H9 (cell line): ENCODE results near the gene GALNT9. TPM values are rescaled to one million over a fixed set of nuclear protein-coding genes. Genes with fewer than 3 reads are reported as not detected.

ENCODE experiments used
- DNase-seq: peaks from one replicate; pipeline ENCODE4 v3.0.0-alpha.2; 2017
- H2AFZ ChIP-seq: one replicate; pipeline ENCODE4 v1.6.1; 2013; ENCODE audit warnings: mild to moderate bottlenecking, low read length, control low read depth, moderate library complexity
- H2AK5ac ChIP-seq: 2 replicates; pipeline ENCODE4 v1.6.1; 2013; ENCODE audit warnings: low read length, control low read depth, mixed read lengths; ENCODE audit not compliant: insufficient read length
- H2BK120ac ChIP-seq: one replicate; pipeline ENCODE4 v1.6.1; 2013; ENCODE audit warnings: low read depth, mild to moderate bottlenecking, low read length, control low read depth, inconsistent platforms; ENCODE audit not compliant: poor library complexity, severe bottlenecking
- H2BK12ac ChIP-seq: 2 replicates; pipeline ENCODE4 v1.6.1; 2013; ENCODE audit warnings: low read length, control low read depth, mixed read lengths, low read depth; ENCODE audit not compliant: insufficient read length
- H2BK15ac ChIP-seq: 2 replicates; pipeline ENCODE4 v1.6.1; 2013; ENCODE audit warnings: low read depth, low read length, control low read depth
- H2BK20ac ChIP-seq: one replicate; pipeline ENCODE4 v1.6.1; 2013; ENCODE audit warnings: low read depth, mild to moderate bottlenecking, low read length, control low read depth, inconsistent platforms; ENCODE audit not compliant: poor library complexity, severe bottlenecking
- H2BK5ac ChIP-seq: 2 replicates; pipeline ENCODE4 v1.6.1; 2013; ENCODE audit warnings: low read length, control low read depth, mixed read lengths; ENCODE audit not compliant: insufficient read length
- H3K14ac ChIP-seq: 2 replicates; pipeline ENCODE4 v1.6.1; 2013; ENCODE audit warnings: low read length, control low read depth; ENCODE audit not compliant: insufficient read depth
- H3K18ac ChIP-seq: 2 replicates; pipeline ENCODE4 v1.6.1; 2013; ENCODE audit warnings: low read depth, mild to moderate bottlenecking, mixed read lengths, low read length, control low read depth; ENCODE audit not compliant: insufficient read length
- H3K23ac ChIP-seq: 2 replicates; pipeline ENCODE4 v1.6.1; 2013; ENCODE audit warnings: low read length, control low read depth, mixed read lengths, low read depth; ENCODE audit not compliant: insufficient read length
- H3K23me2 ChIP-seq: 2 replicates; pipeline ENCODE4 v1.6.1; 2013; ENCODE audit warnings: low read depth, mild to moderate bottlenecking, mixed read lengths, low read length, control low read depth; ENCODE audit not compliant: insufficient read length, poor library complexity, severe bottlenecking
- H3K27ac ChIP-seq: 2 replicates; pipeline ENCODE4 v1.5.1; 2013; ENCODE audit warnings: low read length, control low read depth, mixed read lengths, low read depth; ENCODE audit not compliant: insufficient read length
- H3K27me3 ChIP-seq: 2 replicates; pipeline ENCODE4 v1.6.1; 2013; ENCODE audit warnings: low read length, control low read depth, inconsistent platforms; ENCODE audit not compliant: insufficient read depth
- H3K4ac ChIP-seq: 2 replicates; pipeline ENCODE4 v1.6.1; 2013; ENCODE audit warnings: low read depth, mild to moderate bottlenecking, control low read depth, inconsistent platforms, low read length, moderate library complexity
- H3K4me1 ChIP-seq: 2 replicates; pipeline ENCODE4 v1.6.1; 2013; ENCODE audit warnings: low read length, control low read depth, inconsistent platforms; ENCODE audit not compliant: insufficient read depth
- H3K4me2 ChIP-seq: 2 replicates; pipeline ENCODE4 v1.6.1; 2013; ENCODE audit warnings: low read length, control low read depth, mixed read lengths; ENCODE audit not compliant: insufficient read length, insufficient read depth
- H3K56ac ChIP-seq: 2 replicates; pipeline ENCODE4 v1.6.1; 2013; ENCODE audit warnings: low read depth, mild to moderate bottlenecking, mixed read lengths, low read length, control low read depth; ENCODE audit not compliant: insufficient read length
- H3K79me1 ChIP-seq: 2 replicates; pipeline ENCODE4 v1.6.1; 2013; ENCODE audit warnings: low read depth, mild to moderate bottlenecking, moderate library complexity, low read length, control low read depth, inconsistent platforms; ENCODE audit not compliant: insufficient read depth, poor library complexity, severe bottlenecking
- H3K79me2 ChIP-seq: 2 replicates; pipeline ENCODE4 v1.6.1; 2013; ENCODE audit warnings: low read length, control low read depth, inconsistent platforms; ENCODE audit not compliant: insufficient read depth
- H3K9ac ChIP-seq: 2 replicates; pipeline ENCODE4 v1.6.1; 2013; ENCODE audit warnings: low read length, control low read depth, mixed read lengths; ENCODE audit not compliant: insufficient read length; ENCODE audit errors: extremely low read depth
- H3K9me3 ChIP-seq: one replicate; pipeline ENCODE4 v1.6.1; 2013; ENCODE audit warnings: low read depth, low read length, inconsistent platforms; ENCODE audit not compliant: control insufficient read depth
- H3T11ph ChIP-seq: one replicate; pipeline ENCODE4 v1.6.1; 2013; ENCODE audit warnings: mild to moderate bottlenecking, low read length, control low read depth, inconsistent platforms
- H4K20me1 ChIP-seq: one replicate; pipeline ENCODE4 v1.6.1; 2013; ENCODE audit not compliant: control insufficient read depth, insufficient read length, insufficient read depth
- H4K5ac ChIP-seq: 2 replicates; pipeline ENCODE4 v1.6.1; 2013; ENCODE audit warnings: low read depth, mild to moderate bottlenecking, mixed read lengths, low read length, control low read depth; ENCODE audit not compliant: insufficient read length
- H4K8ac ChIP-seq: replicated peaks from 2 replicates; pipeline ENCODE4 v1.6.1; 2013; ENCODE audit warnings: low read length, control low read depth, mixed read lengths, low read depth; ENCODE audit not compliant: insufficient read length
- H4K91ac ChIP-seq: 2 replicates; pipeline ENCODE4 v1.6.1; 2013; ENCODE audit warnings: low read depth, mild to moderate bottlenecking, moderate library complexity, mixed read lengths, low read length, control low read depth; ENCODE audit not compliant: insufficient read length
- H3K27ac Mint-ChIP-seq, 3 experiments: 2 replicates in 2 of 3; 3 replicates in 1 of 3; pipeline ENCODE4 v1.8.0; 2020 to 2021; ENCODE audit warnings: mixed read lengths in 3 of 3, mild to moderate bottlenecking in 1 of 3, moderate library complexity in 1 of 3
- H3K27me3 Mint-ChIP-seq: 2 replicates; pipeline ENCODE4 v1.8.0; 2021; ENCODE audit warnings: low read depth, mild to moderate bottlenecking, moderate library complexity, mixed read lengths
- H3K36me3 Mint-ChIP-seq, 3 experiments: 2 replicates in 2 of 3; 3 replicates in 1 of 3; pipeline ENCODE4 v1.8.0; 2020 to 2021; ENCODE audit warnings: low read depth in 3 of 3, mixed read lengths in 3 of 3; ENCODE audit not compliant: insufficient read depth in 1 of 3
- H3K4me1 Mint-ChIP-seq, 2 experiments: 2 replicates each; pipeline ENCODE4 v1.8.0; 2020; ENCODE audit warnings: mixed read lengths in 2 of 2
- H3K4me3 Mint-ChIP-seq, 2 experiments: 2 replicates in 1 of 2; 3 replicates in 1 of 2; pipeline ENCODE4 v1.8.0; 2020 to 2021; ENCODE audit warnings: mild to moderate bottlenecking in 2 of 2, mixed read lengths in 2 of 2, moderate library complexity in 1 of 2
- H3K9me3 Mint-ChIP-seq, 2 experiments: 2 replicates in 1 of 2; 3 replicates in 1 of 2; pipeline ENCODE4 v1.8.0; 2020; ENCODE audit warnings: mild to moderate bottlenecking in 2 of 2, mixed read lengths in 2 of 2, moderate library complexity in 1 of 2
- CTCF ChIP-seq: fragments of 200-600 bp; sonication (generic); conservative IDR thresholded peaks from 3 replicates; pipeline ENCODE4 v1.8.0; 2021; ENCODE audit warnings: antibody characterized with exemption, mild to moderate bottlenecking
- WGBS: extraction: QIAGEN DNeasy Blood & Tissue Kit; methylation state at CpG from one replicate; pipeline ENCODE4 v1.1.7; 2013; ENCODE audit warnings: missing lambda C conversion rate, low lambda C conversion rate, mixed read lengths; ENCODE audit not compliant: insufficient read length; ENCODE audit errors: extremely low coverage; 5-methylcytosine and 5-hydroxymethylcytosine counted together
- total RNA-seq: library from RNA; stranded (reverse); gene quantifications from 2 replicates; pipeline ENCODE4 v1.2.1, GENCODE V29; 2021

The GALNT9 gene
- total RNA-seq, 1 experiment from 2014 or later = 0.35 TPM

GRCh38 chr12:132280406-132280805, 49.0 kb downstream of the GALNT9 start:
- H3K4ac ChIP-seq = no peak overlapping the region
- no peak overlapping the region for H3K14ac ChIP-seq
- peaks cover 0 to 3% of the 10 kb centered on the region in 2 experiments; a peak in 1 of 5 replicates for H3K9me3 Mint-ChIP-seq
- no peak overlapping the region for H3K27ac ChIP-seq
- H3K4me1 Mint-ChIP-seq = peaks cover 23 to 47% of the 10 kb centered on the region in 2 experiments
- DNase-seq = no peak
- WGBS = no CpG with 5 or more reads among the region's 12 CpGs
- H3K9ac ChIP-seq = no peak overlapping the region
- H3K9me3 ChIP-seq = no peaks in the 10 kb centered on the region
- H2BK15ac ChIP-seq = no peak overlapping the region
- no peak overlapping the region for H3K4me3 Mint-ChIP-seq
- H4K20me1 ChIP-seq = no peaks in the 10 kb centered on the region
- no peak overlapping the region for H4K8ac ChIP-seq
- no peak overlapping the region for H3K18ac ChIP-seq
- no peaks in the 10 kb centered on the region for H3K79me1 ChIP-seq
- no peaks in the 10 kb centered on the region for H3K23me2 ChIP-seq
- TF ChIP-seq CTCF = no peak
- H3K27me3 Mint-ChIP-seq = peaks cover 29% of the 10 kb centered on the region
- H3K79me2 ChIP-seq = no peaks in the 10 kb centered on the region
- no peak overlapping the region for H2AFZ ChIP-seq
- H2BK120ac ChIP-seq = no peak overlapping the region
- H3K56ac ChIP-seq = no peak overlapping the region
- H2BK12ac ChIP-seq = no peak overlapping the region
- H4K5ac ChIP-seq = no peak overlapping the region
- H3K36me3 Mint-ChIP-seq = no peaks in the 10 kb centered on the region
- no peak overlapping the region for H2BK5ac ChIP-seq
- H2BK20ac ChIP-seq = no peak overlapping the region
- no peak overlapping the region for H3K4me2 ChIP-seq
- H4K91ac ChIP-seq = no peak overlapping the region
- H3T11ph ChIP-seq = no peak overlapping the region
- no peak overlapping the region for H2AK5ac ChIP-seq
- peaks cover under 1% of the 10 kb centered on the region; the same call in 1 of the 2 replicates for H3K27me3 ChIP-seq
- peaks cover 4% of the 10 kb centered on the region; the same call in 1 of the 2 replicates for H3K4me1 ChIP-seq
- H3K27ac Mint-ChIP-seq = no peak overlapping the region
- H3K23ac ChIP-seq = no peak overlapping the region
